Cardiac muscle cell (in vitro differentiated cells and primary cell): Measurements from ENCODE around the gene NDN. TPM values are rescaled to one million over a fixed set of nuclear protein-coding genes. Genes with fewer than 3 reads are reported as not detected.
A peak's percentile ranks its signal among the peaks of the same experiment; 100 is the strongest.

Experiments
- DNase-seq, 2 donors: peaks; one replicate each; pipeline versions ENCODE4 v3.0.0 to v3.0.0-alpha.2; 2010 to 2017; ENCODE audit warnings: low read depth in 1 of 2, low spot score in 1 of 2
- H3K27ac ChIP-seq: fragments of 200-600 bp; sonication (generic); 2 replicates; pipeline ENCODE4 v1.5.1; 2016
- H3K27me3 ChIP-seq: fragments of 200-600 bp; sonication (generic); 2 replicates; pipeline ENCODE4 v1.6.0; 2016; ENCODE audit warnings: control low read depth
- H3K36me3 ChIP-seq: fragments of 200-600 bp; sonication (generic); 2 replicates; pipeline ENCODE4 v1.5.1; 2016; ENCODE audit warnings: control low read depth
- H3K4me1 ChIP-seq: fragments of 200-600 bp; sonication (generic); 2 replicates; pipeline ENCODE4 v1.8.1; 2017; ENCODE audit warnings: low read depth, mild to moderate bottlenecking, mixed run types
- H3K4me3 ChIP-seq: fragments of 200-600 bp; sonication (generic); 2 replicates; pipeline ENCODE4 v1.5.1; 2016; ENCODE audit warnings: mild to moderate bottlenecking
- H3K9me3 ChIP-seq: fragments of 200-600 bp; sonication (generic); 2 replicates; pipeline ENCODE4 v1.5.1; 2017; ENCODE audit warnings: low read depth, mild to moderate bottlenecking, control low read depth
- CTCF ChIP-seq: IDR thresholded peaks from 2 replicates; pipeline ENCODE4 v1.5.1; 2012; ENCODE audit warnings: low read depth, mild to moderate bottlenecking, low read length
- polyA plus RNA-seq: library from polyadenylated mRNA; unstranded; fragments of >200 nt; fragmentation: Nextera tagmentation; extraction: Ambion mirVana; gene quantifications from 2 replicates; pipeline ENCODE4 v1.2.1, GENCODE V29; 2016
- total RNA-seq: library from RNA; depleted of rRNA; stranded (reverse); fragments of >200 nt; gene quantifications from 2 replicates; pipeline ENCODE4 v1.2.3, GENCODE V29; 2016

NDN gene
- total and polyA plus RNA-seq, 2 experiments from 2014 or later: 198 to 211 TPM

GRCh38 chr15:23694592-23694991 lies 7.5 kb upstream of the NDN start:
- DNase-seq: no peak
- no peak for TF ChIP-seq CTCF
- Histone ChIP-seq H3K9me3 (no peaks in the 10 kb centered on the region), H3K27ac (no peak overlapping the region), H3K4me1 (no peaks in the 10 kb centered on the region), H3K27me3 (no peaks in the 10 kb centered on the region), H3K36me3 (no peaks in the 10 kb centered on the region), H3K4me3 (no peak overlapping the region)

- no peak overlapping the region for H3K4me3 ChIP-seq
- peak; percentile 69 to 86 for DNase-seq
- no peak overlapping the region for H3K27ac ChIP-seq
- no peaks in the 10 kb centered on the region for H3K36me3 ChIP-seq
- H3K9me3 ChIP-seq: no peaks in the 10 kb centered on the region
- no peak for TF ChIP-seq CTCF
- H3K4me1 ChIP-seq: no peaks in the 10 kb centered on the region
- no peaks in the 10 kb centered on the region for H3K27me3 ChIP-seq
Observed at GRCh38 chr15:23690450-23690852, 3.3 kb upstream of the NDN start.

- Histone ChIP-seq H3K27ac (no peak overlapping the region), H3K4me1 (no peaks in the 10 kb centered on the region), H3K27me3 (no peaks in the 10 kb centered on the region), H3K4me3 (no peak overlapping the region), H3K36me3 (no peaks in the 10 kb centered on the region), H3K9me3 (no peaks in the 10 kb centered on the region)
- no peak for DNase-seq
- no peak for TF ChIP-seq CTCF
Observed at GRCh38 chr15:23690015-23690414, 2.9 kb upstream of the NDN start.

- peak; percentile 11 to 18 for DNase-seq
- H3K4me3 ChIP-seq: peak overlapping the region; percentile 59
- peak overlapping the region; percentile 54 for H3K27ac ChIP-seq
- TF ChIP-seq CTCF: no peak
- H3K4me1 ChIP-seq: no peaks in the 10 kb centered on the region
- no peaks in the 10 kb centered on the region for H3K9me3 ChIP-seq
- no peaks in the 10 kb centered on the region for H3K36me3 ChIP-seq
- H3K27me3 ChIP-seq: no peaks in the 10 kb centered on the region
Observed at GRCh38 chr15:23686466-23687142, 501 bp downstream of the NDN start.

- H3K9me3 ChIP-seq: no peaks in the 10 kb centered on the region
- no peaks in the 10 kb centered on the region for H3K27me3 ChIP-seq
- no peaks in the 10 kb centered on the region for H3K4me1 ChIP-seq
- no peak for TF ChIP-seq CTCF
- H3K4me3 ChIP-seq: no peak overlapping the region
- no peak for DNase-seq
- no peak overlapping the region for H3K27ac ChIP-seq
- H3K36me3 ChIP-seq: no peaks in the 10 kb centered on the region
Observed at GRCh38 chr15:23671481-23671880, 15.6 kb downstream of the NDN start.
